HG03139 (cell line): Measurements from ENCODE around the gene GALK2.

Experiments
- ATAC-seq: cut with Tn5 transposase; IDR thresholded peaks from one replicate; pipeline ENCODE4 v1.9.1; 2021; ENCODE audit not compliant: unreplicated experiment

GALK2 gene

GRCh38 chr15:49278751-49279150 lies 108.7 kb downstream of the GALK2 start:
- no peak for ATAC-seq

GRCh38 chr15:49279521-49280456 lies 109.7 kb downstream of the GALK2 start:
- ATAC-seq: no peak

GRCh38 chr15:49282366-49282765 lies 112.3 kb downstream of the GALK2 start:
- no peak for ATAC-seq

GRCh38 chr15:49286649-49287404 lies 116.8 kb downstream of the GALK2 start:
- ATAC-seq: no peak

GRCh38 chr15:49287481-49287880 lies 117.4 kb downstream of the GALK2 start:
- no peak for ATAC-seq

GRCh38 chr15:49288391-49288790 lies 118.3 kb downstream of the GALK2 start:
- no peak for ATAC-seq

GRCh38 chr15:49290191-49290590 lies 120.1 kb downstream of the GALK2 start:
- no peak for ATAC-seq

- ATAC-seq: no peak
Measured at GRCh38 chr15:49293941-49294340, 123.9 kb downstream of the GALK2 start.

- no peak for ATAC-seq
Measured at GRCh38 chr15:49296258-49296657, 126.2 kb downstream of the GALK2 start.

GRCh38 chr15:49297584-49297983 lies 127.5 kb downstream of the GALK2 start:
- ATAC-seq: no peak

GRCh38 chr15:49300856-49301255 lies 130.8 kb downstream of the GALK2 start:
- no peak for ATAC-seq

- no peak for ATAC-seq
Measured at GRCh38 chr15:49301562-49301961, 131.5 kb downstream of the GALK2 start.

- ATAC-seq: no peak
Measured at GRCh38 chr15:49303003-49303402, 133.0 kb downstream of the GALK2 start.

- ATAC-seq: no peak
Measured at GRCh38 chr15:49306551-49306950, 136.5 kb downstream of the GALK2 start.

GRCh38 chr15:49308686-49309085 lies 138.6 kb downstream of the GALK2 start:
- no peak for ATAC-seq

- ATAC-seq: no peak
Measured at GRCh38 chr15:49309889-49310288, 139.8 kb downstream of the GALK2 start.

- ATAC-seq: no peak
Measured at GRCh38 chr15:49313650-49314049, 143.6 kb downstream of the GALK2 start.

- ATAC-seq: no peak
Measured at GRCh38 chr15:49314716-49315115, 144.7 kb downstream of the GALK2 start.

GRCh38 chr15:49315391-49315823 lies 145.4 kb downstream of the GALK2 start:
- ATAC-seq: no peak

- no peak for ATAC-seq
Measured at GRCh38 chr15:49320351-49320750, 150.3 kb downstream of the GALK2 start.

- ATAC-seq: no peak
Measured at GRCh38 chr15:49323207-49323606, 153.2 kb downstream of the GALK2 start.

GRCh38 chr15:49327927-49328326 lies 157.9 kb downstream of the GALK2 start:
- ATAC-seq: no peak
